Measurements from ENCODE around the gene MXRA5.
"Not testable (repeated sequence)": the region's sequence is repeated elsewhere in the genome, so short reads cannot be mapped to it uniquely, and the experiment has no call there.

MXRA5 gene

GRCh38 chrX:3290561-3290960 lies 55.9 kb downstream of the MXRA5 start:
- DNase-seq (ENCODE audit: insufficient read length, low spot score) = no peak
- TF ChIP-seq CTCF (IDR thresholded peaks at IDR 0.05; ENCODE audit: insufficient read depth, missing control alignments) = no peak
- FAIRE-seq = no peak

GRCh38 chrX:3286196-3286945 lies 60.1 kb downstream of the MXRA5 start:
- FAIRE-seq (no peak), DNase-seq (ENCODE audit: insufficient read length, low spot score) (no peak)
- no peak for TF ChIP-seq CTCF (IDR thresholded peaks at IDR 0.05; ENCODE audit: insufficient read depth, missing control alignments)

GRCh38 chrX:3280706-3281105 lies 65.7 kb downstream of the MXRA5 start:
- no peak for TF ChIP-seq CTCF (IDR thresholded peaks at IDR 0.05; ENCODE audit: insufficient read depth, missing control alignments)
- FAIRE-seq (peak; percentile 61), DNase-seq (ENCODE audit: insufficient read length, low spot score) (no peak)

- FAIRE-seq; DNase-seq (ENCODE audit: insufficient read length, low spot score): not testable (repeated sequence)
These were observed 72.8 kb downstream of the MXRA5 start for GRCh38 chrX:3273668-3274067.

- FAIRE-seq = no peak
- no peak for DNase-seq (ENCODE audit: insufficient read length, low spot score)
- no peak for TF ChIP-seq CTCF (IDR thresholded peaks at IDR 0.05; ENCODE audit: insufficient read depth, missing control alignments)
These were observed 74.6 kb downstream of the MXRA5 start for GRCh38 chrX:3271834-3272186.

- TF ChIP-seq CTCF (IDR thresholded peaks at IDR 0.05; ENCODE audit: insufficient read depth, missing control alignments) = no peak
- DNase-seq (ENCODE audit: insufficient read length, low spot score) (no peak), FAIRE-seq (no peak)
These were observed 75.1 kb downstream of the MXRA5 start for GRCh38 chrX:3271183-3271833.

- DNase-seq (ENCODE audit: insufficient read length, low spot score) (no peak), FAIRE-seq (no peak)
- no peak for TF ChIP-seq CTCF (IDR thresholded peaks at IDR 0.05; ENCODE audit: insufficient read depth, missing control alignments)
These were observed 77.6 kb downstream of the MXRA5 start for GRCh38 chrX:3268829-3269228.
